Endodermal cell (in vitro differentiated cells): ENCODE measurements around the gene LONP2. TPM values are rescaled to one million over a fixed set of nuclear protein-coding genes. Genes with fewer than 3 reads are reported as not detected.

ENCODE experiments used
- DNase-seq: peaks from one replicate; pipeline ENCODE4 v3.0.0-alpha.2; 2017
- H3K27ac ChIP-seq: 2 replicates; pipeline ENCODE4 v1.5.1; 2013; ENCODE audit warnings: mild to moderate bottlenecking, low read depth, low read length, moderate library complexity
- H3K27me3 ChIP-seq: 2 replicates; pipeline ENCODE4 v1.6.1; 2013; ENCODE audit warnings: mild to moderate bottlenecking, low read length, moderate library complexity; ENCODE audit not compliant: insufficient read depth, control insufficient read depth, poor library complexity, severe bottlenecking
- H3K36me3 ChIP-seq: 2 replicates; pipeline ENCODE4 v1.7.0; 2013; ENCODE audit warnings: mild to moderate bottlenecking, low read length, moderate library complexity; ENCODE audit not compliant: control insufficient read depth, insufficient read depth
- H3K4me1 ChIP-seq: one replicate; pipeline ENCODE4 v1.7.0; 2013; ENCODE audit warnings: low read length; ENCODE audit not compliant: control insufficient read depth, insufficient read depth
- H3K4me3 ChIP-seq: 2 replicates; pipeline ENCODE4 v1.5.1; 2013; ENCODE audit warnings: mild to moderate bottlenecking, low read length, moderate library complexity
- H3K9ac ChIP-seq: 2 replicates; pipeline ENCODE4 v1.6.1; 2013; ENCODE audit warnings: mild to moderate bottlenecking, low read length, moderate library complexity; ENCODE audit not compliant: poor library complexity, severe bottlenecking; ENCODE audit errors: extremely low read depth
- H3K9me3 ChIP-seq: 2 replicates; pipeline ENCODE4 v1.6.1; 2013; ENCODE audit warnings: mild to moderate bottlenecking, low read length, moderate library complexity; ENCODE audit not compliant: control insufficient read depth
- H3K27ac Mint-ChIP-seq: 2 replicates; pipeline ENCODE4 v1.8.0; 2020; ENCODE audit warnings: mixed read lengths
- H3K27me3 Mint-ChIP-seq: 2 replicates; pipeline ENCODE4 v1.8.0; 2021; ENCODE audit warnings: mild to moderate bottlenecking, mixed read lengths; ENCODE audit not compliant: insufficient read depth
- H3K36me3 Mint-ChIP-seq: 2 replicates; pipeline ENCODE4 v1.8.0; 2020; ENCODE audit warnings: low read depth, mixed read lengths
- H3K4me1 Mint-ChIP-seq: 2 replicates; pipeline ENCODE4 v1.8.0; 2020; ENCODE audit warnings: mixed read lengths
- H3K4me3 Mint-ChIP-seq: 2 replicates; pipeline ENCODE4 v1.8.0; 2020; ENCODE audit warnings: mild to moderate bottlenecking, moderate library complexity, mixed read lengths
- H3K9me3 Mint-ChIP-seq: 2 replicates; pipeline ENCODE4 v1.8.0; 2020; ENCODE audit warnings: mild to moderate bottlenecking, mixed read lengths
- CTCF ChIP-seq: fragments of 200-600 bp; sonication (generic); conservative IDR thresholded peaks from 2 replicates; pipeline ENCODE4 v1.5.0; 2021; ENCODE audit warnings: antibody characterized with exemption, mild to moderate bottlenecking
- WGBS, 2 experiments: methylation state at CpG; one replicate each; pipeline versions ENCODE4 v1.1.5 to v1.1.7; 2013; ENCODE audit warnings: missing lambda C conversion rate in 2 of 2, mixed read lengths in 1 of 2; ENCODE audit not compliant: insufficient coverage in 1 of 2, insufficient read length in 1 of 2; 5-methylcytosine and 5-hydroxymethylcytosine counted together
- total RNA-seq, 2 donors: library from RNA; stranded (reverse); fragmentation: NEBNext Ultra II Directional in 1 of 2; extraction: Animal tissue kit (Norgen Biotek cat#: 25700) in 1 of 2; gene quantifications; 2 replicates in 1 of 2; 3 replicates in 1 of 2; pipeline ENCODE4 v1.2.1, GENCODE V29; 2021

Gene LONP2
- total RNA-seq, 2 donors from 2014 or later: 33.2 to 33.6 TPM

GRCh38 chr16:48383877-48384519 lies 139.9 kb downstream of the LONP2 start:
- peak; percentile 58 for DNase-seq
- Mint-ChIP-seq H3K4me3 (peak overlapping the region; percentile 95), H3K27ac (peak overlapping the region; percentile 97), H3K27me3 (no peaks in the 10 kb centered on the region), H3K9me3 (no peaks in the 10 kb centered on the region), H3K4me1 (peaks cover 30% of the 10 kb centered on the region), H3K36me3 (peaks cover 2% of the 10 kb centered on the region)
- Histone ChIP-seq H3K36me3 (no peaks in the 10 kb centered on the region), H3K4me1 (peaks cover 5% of the 10 kb centered on the region), H3K27me3 (no peaks in the 10 kb centered on the region), H3K27ac (peak overlapping the region; percentile 96), H3K9ac (peak overlapping the region; percentile 91), H3K4me3 (peak overlapping the region; percentile 94), H3K9me3 (no peaks in the 10 kb centered on the region)
- no peak for TF ChIP-seq CTCF
- WGBS, 2 experiments: 2% methylated on average over 12 to 15 of the region's 15 CpGs

- H3K36me3 Mint-ChIP-seq: peaks cover 2% of the 10 kb centered on the region
- Histone ChIP-seq H3K36me3 (no peaks in the 10 kb centered on the region), H3K27me3 (no peaks in the 10 kb centered on the region), H3K9me3 (no peaks in the 10 kb centered on the region), H3K27ac (peak overlapping the region; percentile 100), H3K9ac (peak overlapping the region; percentile 91), H3K4me1 (peaks cover 5% of the 10 kb centered on the region), H3K4me3 (peak overlapping the region; percentile 94)
- H3K27me3 Mint-ChIP-seq: no peaks in the 10 kb centered on the region
- 0% methylated on average over 6 to 97 of the region's 103 CpGs for WGBS, 2 experiments
- H3K4me3 Mint-ChIP-seq: peak overlapping the region; percentile 95
- H3K4me1 Mint-ChIP-seq: peaks cover 24% of the 10 kb centered on the region
- peak overlapping the region; percentile 97 for H3K27ac Mint-ChIP-seq
- TF ChIP-seq CTCF: no peak
- H3K9me3 Mint-ChIP-seq: no peaks in the 10 kb centered on the region
- DNase-seq: peak; percentile 85
Observed at GRCh38 chr16:48384520-48385252, 140.6 kb downstream of the LONP2 start.

- Mint-ChIP-seq H3K4me3 (peak within 1 kb of the TSS; percentile 95), H3K9me3 (no peaks in the 10 kb centered on the region), H3K27ac (peak within 1 kb of the TSS; percentile 98), H3K27me3 (no peaks in the 10 kb centered on the region), H3K4me1 (peaks cover 16% of the 10 kb centered on the region), H3K36me3 (no peaks in the 10 kb centered on the region)
- Histone ChIP-seq H3K4me1 (peaks cover 5% of the 10 kb centered on the region), H3K9ac (peak within 1 kb of the TSS; percentile 91), H3K9me3 (no peaks in the 10 kb centered on the region), H3K4me3 (peak within 1 kb of the TSS; percentile 94), H3K36me3 (no peaks in the 10 kb centered on the region), H3K27ac (peak within 1 kb of the TSS; percentile 100), H3K27me3 (no peaks in the 10 kb centered on the region)
- DNase-seq: peak; percentile 95
- no peak for TF ChIP-seq CTCF
- 1 to 3% methylated on average over 3 to 105 of the region's 105 CpGs for WGBS, 2 experiments
Observed at GRCh38 chr16:48385253-48386150, 141.4 kb downstream of the LONP2 start, which contains the start of gene SIAH1. Gene SIAH1, minus strand, starts transcription at chr16:48385413. Its CDS starts 22,985 bp downstream, at chr16:48362428.
